Activated CD4-positive, alpha-beta T cell treated with anti-CD3 and anti-CD28 coated beads for 48 hours (primary cell): Measurements from ENCODE around the gene TMEM121.
"Not testable (repeated sequence)": the region's sequence is repeated elsewhere in the genome, so short reads cannot be mapped to it uniquely, and the experiment has no call there.

Experiments used
- DNase-seq: peaks from one replicate; pipeline ENCODE4 v3.0.0-alpha.2; 2020

The TMEM121 gene

DNA sequence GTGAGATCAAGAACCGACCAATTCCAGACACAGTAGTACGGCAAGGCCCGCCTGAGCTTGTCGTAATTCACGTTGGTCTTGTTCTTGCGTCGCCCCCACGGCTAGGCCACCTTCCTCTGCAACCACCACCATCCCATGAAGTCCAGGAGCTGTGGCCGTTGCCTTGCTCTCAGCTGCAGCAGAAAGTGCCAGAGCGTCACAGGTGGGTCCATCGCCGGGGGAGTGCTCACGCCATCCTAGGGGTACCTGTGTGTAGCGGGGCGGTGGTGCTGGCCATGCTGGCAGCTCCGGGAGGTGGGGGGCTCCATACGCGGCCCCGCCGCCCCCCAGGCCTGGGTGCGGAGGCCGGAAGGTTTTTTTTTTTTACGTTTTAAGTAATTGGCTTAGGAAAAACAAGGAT lies 23.1 kb downstream of the TMEM121 start:
- no peak for DNase-seq

DNA sequence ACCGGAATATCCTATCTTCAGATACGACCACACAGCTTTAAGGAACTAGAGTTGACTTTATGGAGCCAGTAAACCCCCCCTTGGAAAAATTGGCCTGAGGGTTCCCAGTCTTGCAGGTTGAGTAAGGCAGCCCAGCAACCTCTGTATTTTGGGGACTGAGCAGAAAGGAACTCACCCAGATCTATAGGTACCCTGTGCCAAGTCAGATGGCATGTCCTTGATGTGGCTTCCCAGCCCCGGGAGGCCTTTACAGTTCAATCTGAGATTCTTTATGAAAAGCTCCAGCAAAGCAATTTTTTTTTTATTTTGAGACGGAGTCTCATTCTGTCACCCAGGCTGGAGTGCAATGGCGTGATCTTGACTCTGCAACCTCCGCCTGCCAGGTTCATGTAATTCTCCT lies 27.6 kb downstream of the TMEM121 start:
- DNase-seq, result no peak

DNA sequence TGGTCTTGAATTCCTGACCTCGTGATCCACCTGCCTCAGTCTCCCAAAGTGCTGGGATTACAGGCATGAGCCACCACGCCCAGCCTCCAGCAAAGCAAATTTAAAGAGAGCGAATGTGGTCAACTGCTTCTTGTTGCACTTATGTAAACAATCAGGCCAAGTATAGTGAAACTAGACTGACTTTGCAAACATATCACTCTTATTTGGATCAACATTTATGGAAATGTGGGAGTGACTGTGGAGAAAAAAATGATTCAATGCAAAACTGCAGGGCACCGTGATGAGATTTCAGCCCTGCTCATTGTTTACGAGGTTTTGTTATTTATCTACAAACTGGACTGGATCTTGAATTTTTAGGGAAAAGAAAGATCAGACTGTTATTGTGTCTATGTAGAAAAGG lies 28.1 kb downstream of the TMEM121 start:
- no peak for DNase-seq

DNA sequence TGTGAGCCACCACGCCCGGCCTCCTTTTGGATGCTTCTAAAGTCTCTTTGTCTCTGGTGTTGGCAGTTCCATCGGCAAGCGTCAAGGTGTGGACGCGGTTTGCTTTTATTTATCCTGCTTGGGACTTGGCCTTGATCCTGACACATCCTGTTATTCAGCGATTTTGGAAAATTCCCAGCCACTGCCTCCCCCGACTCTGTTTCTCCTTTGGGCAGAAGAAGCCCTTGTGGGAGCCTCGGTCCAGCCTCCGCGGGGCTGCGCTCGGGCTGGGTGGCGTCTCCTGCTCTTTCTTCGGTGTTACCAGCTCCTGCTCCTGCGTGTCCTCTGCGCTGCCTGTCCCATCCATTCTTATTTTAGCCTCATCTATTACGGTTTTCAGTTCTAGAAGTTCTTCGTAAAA lies 31.3 kb downstream of the TMEM121 start:
- not testable (repeated sequence) for DNase-seq

DNA sequence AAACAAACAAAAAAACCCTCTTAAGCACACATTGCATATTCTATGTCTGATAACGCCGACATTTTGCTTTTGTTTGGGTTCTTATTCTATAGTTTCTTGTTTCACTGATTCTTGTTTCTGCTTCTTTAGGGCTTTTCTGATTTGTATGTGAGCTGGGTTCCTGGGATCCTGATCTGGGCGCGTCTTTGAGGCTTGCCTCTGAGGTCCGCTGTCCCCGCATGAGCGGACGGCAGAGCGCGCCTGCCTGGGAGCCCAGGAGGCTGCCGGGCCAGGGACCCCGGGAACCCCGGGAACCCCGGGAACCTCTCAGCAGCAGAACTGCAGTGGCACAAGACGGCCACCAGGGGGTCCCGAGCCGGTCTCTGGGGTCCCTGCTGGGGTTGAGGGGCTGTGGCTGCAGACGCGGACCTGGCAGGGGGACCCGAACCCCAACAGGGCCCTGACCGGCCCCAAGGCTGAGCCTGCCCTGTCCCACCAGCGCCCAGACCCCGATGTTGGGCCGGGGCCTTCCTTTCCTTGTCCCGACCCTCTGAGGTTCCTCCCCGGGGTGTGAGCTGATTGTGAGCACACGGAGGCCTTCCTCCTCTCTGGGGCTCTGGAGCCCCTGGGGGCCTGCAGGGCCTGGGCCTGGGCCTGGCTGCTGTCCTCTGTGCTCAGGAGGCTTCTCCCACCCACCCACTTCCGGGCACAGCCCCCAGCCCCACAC lies 32.2 kb downstream of the TMEM121 start:
- not testable (repeated sequence) for DNase-seq

DNA sequence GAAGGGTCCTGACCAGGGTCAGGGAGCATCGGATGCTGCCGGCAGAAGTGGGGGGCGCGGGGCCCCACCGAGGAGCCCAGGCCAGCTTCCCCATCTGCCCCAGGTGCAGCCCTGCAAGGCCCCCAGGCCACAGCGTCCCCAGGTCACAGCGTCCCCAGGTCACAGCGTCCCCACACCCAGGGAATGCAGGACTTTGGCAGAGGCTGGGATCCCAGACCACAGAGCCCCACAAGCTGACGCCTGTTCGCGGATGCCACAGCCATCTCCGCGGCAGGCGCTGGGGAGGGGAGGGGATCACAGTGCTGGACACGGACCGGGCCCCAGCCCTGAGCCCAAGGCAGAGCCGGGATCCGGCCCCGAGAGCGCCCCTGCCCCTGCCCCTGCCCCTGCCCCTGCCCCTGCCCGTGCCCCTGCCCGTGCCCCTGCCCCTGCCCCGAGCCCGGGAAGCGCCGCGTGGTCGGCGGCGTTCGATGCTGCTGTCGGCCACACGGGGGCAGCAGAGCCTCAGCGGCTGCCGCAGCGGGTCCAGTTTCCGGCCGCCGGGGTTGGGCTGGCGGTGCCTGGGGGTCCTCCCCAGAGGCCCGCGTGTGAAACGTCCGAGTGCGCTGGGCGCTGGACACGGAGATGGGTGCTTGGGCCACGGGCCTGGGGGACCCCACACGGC lies 33.1 kb downstream of the TMEM121 start:
- peak; percentile 29 for DNase-seq

DNA sequence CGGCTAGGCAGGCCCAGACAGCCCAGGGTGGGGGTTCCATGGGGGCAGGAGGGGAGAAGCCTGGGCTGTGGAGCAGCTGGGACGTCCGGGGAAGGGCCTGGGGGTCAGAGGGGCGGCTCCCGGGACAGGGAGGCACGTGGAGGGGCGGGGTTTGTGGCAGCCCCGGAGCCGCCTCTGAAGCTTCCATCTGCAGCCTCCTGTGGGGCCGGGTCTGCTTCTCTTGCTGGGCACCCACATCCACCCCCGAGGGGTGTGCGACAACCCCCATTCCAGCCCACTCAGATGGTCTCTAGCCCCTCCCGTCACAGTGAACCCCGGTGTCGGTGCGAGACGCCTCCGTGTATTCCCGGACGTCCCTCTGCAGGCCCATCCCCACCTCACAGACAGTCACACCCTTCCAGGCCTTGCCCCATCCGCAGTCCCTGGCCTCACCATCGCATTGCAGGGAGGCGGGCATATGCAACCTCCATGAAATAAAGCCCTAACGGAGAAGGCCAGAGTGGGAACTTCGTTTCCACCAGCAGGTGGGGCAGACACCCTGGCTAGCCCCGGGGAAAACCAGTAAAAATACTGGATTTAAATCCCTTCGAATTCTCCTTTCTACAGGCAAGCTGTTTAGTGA lies 33.8 kb downstream of the TMEM121 start:
- not testable (repeated sequence) for DNase-seq

DNA sequence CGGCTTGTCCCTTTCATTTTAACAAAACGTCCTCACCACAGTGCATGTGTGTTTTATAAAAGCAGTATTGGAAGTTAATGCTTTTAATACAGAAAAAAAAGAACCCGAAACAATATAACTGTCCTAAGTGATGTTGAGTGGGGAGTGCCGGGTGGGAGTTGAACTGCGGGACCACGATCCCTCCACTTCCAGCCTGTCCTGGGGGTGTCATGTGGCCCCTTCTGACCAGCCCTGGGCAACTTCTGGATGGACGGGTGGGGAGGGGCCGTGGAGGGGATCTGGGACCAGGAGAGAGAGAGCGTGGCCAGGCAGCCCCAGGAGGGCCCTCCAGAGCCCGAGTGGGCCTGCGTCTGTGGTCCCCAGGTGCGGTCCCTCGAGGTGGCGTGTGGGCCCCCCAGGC lies 35.0 kb downstream of the TMEM121 start:
- DNase-seq, result not testable (repeated sequence)

DNA sequence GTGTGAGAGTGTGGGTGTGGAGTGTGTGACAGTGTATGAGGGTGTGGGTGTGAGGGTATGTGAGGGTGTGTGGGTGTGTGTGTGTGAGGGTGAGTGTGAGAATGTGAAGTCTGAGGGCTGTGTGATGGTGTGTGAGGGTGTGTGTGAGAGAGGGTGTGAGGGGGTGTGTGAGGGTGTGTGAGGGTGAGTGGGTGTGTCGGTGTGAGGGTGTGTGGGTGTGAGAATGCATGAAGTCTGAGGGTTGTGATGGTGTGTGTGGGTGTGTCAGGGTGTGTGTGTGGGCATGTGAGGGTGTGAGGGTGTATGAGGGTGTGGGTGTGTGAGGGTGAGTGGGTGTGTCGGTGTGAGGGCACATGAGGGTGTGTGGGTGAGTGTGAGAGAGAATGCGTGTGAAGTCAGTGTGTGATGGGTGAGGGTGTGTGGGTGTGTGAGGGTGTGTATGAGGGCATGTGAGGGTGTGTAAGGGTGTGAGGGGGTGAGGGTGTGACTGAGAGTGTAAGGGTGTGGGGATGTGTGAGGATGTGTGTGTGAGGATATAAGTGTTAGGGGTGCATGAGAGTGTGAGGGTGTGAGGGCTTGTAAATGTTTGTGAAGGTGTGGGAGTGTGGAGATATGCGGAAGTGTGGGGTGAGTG lies 36.4 kb downstream of the TMEM121 start:
- no peak for DNase-seq

DNA sequence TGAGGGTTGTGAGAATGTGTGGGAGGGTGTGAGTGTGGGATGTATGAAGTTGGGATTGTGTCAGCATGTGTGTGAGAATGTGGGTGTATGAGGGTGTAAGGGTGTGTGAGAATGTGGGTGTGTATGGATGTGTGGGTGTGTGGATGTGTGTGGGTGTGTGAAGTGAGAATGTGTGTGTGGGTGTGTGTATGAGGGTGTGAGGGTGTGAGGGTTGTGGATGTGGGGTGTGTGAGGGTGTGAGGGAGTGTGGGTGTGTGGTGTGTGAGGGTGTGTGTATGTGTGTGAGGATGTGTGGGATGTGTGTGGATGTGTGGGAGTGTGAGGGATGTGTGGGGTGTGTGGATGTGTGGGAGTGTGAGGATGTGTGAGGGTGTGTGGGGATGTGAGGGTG lies 37.0 kb downstream of the TMEM121 start:
- DNase-seq, result no peak

DNA sequence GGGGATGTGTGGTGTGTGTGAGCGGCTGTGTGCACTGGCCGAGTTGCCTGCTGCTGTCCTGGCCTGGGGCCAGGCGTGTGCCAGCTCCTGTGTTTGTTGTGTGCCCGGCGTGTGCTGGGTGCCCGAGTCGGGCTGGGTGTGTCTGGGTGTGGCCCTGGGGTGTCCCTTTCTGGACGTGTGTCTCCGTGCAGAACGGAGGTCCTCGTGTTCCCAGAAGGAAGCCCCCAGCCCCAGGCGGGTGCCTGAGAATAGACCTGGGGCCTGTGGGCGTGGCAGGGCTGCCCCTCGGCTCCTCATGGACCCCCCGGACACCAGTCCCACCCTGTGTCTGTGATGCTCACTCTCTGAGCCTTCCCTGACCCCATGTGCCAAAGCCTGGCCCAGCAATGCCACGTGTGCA lies 38.2 kb downstream of the TMEM121 start:
- DNase-seq, result not testable (repeated sequence)

DNA sequence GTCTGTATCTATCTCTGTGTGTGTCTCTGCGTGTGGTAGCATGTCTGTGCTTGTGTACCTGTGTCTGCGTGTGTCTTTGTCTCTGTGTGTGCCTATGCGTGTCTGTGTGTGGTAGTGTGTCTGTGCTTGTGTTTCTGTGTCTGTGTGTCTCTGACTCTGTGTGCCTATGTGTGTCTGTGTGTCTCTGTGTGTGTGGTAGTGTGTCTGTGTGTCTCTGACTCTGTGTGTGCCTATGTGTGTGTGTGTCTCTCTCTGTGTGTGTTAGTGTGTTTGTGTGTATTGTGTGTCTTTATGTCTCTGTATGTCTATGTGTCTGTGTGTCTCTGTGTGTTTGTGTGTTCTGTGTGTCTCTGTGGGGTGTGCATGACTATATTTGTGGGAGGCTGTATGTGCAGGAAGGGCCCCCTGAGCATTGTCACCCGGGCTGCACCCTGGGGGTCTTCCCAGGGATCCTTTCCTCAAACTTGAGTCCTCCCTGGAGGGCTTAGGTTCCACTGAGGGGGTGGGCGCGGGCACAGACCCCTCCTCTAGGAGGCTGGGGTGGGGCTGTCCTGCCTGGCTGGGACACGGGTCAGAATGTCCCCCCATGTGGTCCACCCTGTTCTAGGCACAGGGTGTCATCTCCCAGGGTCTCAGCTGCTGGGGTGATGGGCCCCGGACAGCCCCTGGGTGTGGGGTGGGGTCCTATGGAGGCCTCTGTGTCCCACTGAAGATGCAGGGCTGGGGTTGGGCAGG lies 39.0 kb downstream of the TMEM121 start:
- DNase-seq, result not testable (repeated sequence)

DNA sequence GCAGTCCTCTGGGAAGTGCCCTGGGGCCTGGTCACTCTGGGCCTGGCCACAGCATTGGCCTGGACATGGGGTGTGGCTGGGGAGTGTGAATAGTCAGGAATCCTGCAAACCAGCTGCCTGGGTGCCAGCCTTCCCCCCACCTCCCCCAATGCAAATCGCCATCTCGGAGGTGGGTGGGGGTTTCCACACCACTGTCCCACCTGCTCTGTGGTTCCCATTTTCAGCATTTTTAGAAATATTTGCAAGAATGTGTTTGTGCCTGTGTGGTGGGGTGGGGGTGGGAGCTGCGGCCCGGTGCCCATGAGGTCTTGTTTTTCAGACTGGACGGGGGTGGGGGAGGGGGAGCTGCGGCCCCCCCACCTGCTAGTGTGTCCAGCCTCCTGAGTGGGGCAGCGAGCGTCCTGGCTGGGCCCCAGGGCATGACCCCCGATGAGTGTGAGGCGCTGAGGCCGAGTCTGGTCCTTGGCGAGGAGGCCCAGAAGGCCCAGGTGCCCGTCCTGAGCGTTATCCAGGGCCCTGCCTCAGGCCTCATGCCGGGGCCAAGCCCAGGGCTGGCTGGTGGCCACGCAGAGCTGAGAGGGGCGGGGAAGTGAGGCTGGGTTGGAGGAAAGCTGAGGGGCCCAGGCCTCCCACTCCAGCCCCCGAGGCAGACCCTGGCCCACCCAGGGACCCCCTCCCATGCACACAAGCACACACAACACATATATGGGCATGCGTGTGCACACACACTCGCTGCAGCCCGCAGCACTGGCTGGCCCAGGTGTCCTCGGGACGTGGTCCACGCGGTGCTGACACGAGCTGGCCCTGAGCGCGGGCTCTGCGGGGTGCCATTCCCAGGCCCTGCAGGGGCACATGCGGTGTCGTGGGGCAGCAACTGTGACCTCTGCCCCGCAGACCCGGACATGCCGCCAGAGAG lies 40.1 kb downstream of the TMEM121 start:
- not testable (repeated sequence) for DNase-seq

DNA sequence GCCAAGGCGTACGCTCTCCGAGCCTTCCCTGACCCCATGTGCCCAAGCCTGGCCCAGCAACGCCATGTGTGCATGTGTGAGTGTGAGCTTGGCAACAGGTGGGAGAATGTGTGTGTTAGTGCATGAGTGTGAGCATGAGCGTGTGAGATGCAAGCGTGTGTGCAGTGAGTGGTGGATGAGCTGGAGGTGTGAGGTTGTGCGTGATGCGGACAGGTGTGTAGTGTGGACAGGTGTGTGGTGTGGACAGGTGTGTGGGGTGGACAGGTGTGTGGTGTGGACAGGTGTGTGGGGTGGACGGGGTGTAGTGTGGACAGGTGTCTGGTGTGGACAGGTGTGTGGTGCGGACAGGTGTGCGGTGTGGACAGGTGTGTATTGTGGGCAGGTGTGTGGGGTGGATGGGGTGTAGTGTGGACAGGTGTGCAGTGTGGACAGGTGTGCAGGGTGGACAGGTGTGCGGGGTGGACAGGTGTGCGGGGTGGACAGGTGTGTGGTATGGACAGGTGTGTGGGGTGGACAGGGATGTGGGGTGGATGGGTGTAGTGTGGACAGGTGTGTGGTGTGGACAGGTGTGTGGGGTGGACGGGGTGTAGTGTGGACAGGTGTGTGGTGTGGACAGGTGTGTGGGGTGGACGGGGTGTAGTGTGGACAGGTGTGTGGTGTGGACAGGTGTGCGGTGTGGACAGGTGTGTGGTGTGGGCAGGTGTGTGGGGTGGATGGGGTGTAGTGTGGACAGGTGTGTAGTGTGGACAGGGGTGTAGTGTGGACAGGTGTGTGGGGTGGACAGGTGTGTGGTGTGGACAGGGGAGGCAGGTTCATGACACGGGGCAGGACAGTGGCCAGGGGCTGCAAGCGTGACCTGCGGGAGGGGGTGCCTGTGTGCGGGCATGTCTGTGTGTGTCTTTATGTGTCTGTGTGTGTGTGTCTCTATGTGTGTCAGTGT lies 41.1 kb downstream of the TMEM121 start:
- not testable (repeated sequence) for DNase-seq

DNA sequence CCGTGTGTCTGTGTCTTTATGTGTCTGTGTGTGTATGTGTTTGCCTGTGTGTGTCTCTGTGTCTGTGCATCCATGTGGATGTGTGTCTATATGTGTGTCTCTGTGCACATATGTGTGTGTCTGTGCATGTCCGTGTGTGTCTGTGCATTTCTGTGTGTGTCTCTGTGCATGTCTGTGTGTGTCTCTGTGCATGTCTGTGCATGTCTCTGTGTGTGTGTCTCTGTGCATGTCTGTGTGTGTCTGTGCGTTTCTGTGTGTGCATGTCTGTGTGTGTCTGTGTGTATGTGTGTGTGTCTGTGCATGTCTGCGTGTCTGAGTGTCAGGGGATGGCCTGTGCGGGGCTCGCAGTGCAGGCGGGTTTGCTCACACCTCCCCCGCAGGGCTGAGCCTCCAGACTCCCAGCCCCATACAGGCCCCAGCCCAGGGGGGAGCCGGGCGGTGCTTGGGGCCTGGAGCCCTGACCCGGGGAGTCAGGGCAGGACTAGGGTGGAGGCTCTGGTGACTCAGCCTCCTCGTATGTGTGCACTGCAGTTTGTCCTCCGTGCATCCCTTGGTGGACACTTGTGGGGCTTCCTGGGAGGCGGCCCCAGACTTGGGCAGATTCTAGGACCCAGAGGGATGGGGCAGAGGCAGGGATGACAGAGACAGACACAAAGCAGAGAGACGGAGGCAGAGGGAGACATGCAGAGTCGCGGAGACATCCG lies 41.9 kb downstream of the TMEM121 start:
- not testable (repeated sequence) for DNase-seq

DNA sequence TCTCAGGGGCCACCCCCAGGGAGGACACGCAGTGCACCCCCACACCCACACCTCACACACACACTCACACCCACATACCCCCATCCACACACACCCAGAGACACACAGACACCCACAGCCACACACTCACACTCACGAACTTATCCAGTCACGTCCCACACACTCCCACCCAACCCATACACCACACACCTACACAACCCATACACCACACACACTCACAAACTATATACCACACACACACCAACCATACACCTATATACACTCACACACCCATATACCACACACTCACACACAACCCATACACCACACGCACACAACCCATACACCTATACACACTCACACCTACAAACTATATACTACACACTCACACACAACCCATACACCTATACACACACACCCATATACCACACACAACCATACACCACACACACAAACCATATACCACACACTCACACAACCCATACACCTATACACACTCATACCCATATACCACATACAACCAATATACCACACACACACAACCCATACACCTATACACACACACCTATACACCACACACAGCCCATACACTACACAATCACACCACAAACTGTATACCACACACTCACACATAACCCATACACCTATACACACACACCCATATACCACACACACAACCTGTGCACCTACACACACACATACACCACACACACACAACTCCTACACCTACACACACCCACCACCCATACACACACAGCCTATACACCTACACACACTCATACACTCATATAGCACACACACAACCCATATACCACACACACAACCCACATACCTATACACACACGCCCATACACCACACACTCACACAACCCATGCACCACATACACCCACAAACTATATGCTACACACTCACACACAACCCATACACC lies 42.7 kb downstream of the TMEM121 start:
- no peak for DNase-seq

DNA sequence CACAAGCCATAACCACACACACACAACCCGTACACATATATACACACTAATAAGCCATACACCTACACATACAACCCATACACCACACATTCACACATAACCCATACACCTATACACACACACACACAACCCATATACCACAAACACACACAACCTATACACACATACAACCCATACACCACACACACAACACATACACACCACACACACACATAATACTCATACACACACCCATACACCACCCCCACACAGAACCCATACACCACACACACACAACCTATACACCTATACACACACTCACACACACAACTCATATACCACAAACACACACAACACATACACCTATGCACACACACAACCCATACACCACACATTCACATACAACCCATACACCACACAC lies 44.1 kb downstream of the TMEM121 start:
- DNase-seq, result no peak

DNA sequence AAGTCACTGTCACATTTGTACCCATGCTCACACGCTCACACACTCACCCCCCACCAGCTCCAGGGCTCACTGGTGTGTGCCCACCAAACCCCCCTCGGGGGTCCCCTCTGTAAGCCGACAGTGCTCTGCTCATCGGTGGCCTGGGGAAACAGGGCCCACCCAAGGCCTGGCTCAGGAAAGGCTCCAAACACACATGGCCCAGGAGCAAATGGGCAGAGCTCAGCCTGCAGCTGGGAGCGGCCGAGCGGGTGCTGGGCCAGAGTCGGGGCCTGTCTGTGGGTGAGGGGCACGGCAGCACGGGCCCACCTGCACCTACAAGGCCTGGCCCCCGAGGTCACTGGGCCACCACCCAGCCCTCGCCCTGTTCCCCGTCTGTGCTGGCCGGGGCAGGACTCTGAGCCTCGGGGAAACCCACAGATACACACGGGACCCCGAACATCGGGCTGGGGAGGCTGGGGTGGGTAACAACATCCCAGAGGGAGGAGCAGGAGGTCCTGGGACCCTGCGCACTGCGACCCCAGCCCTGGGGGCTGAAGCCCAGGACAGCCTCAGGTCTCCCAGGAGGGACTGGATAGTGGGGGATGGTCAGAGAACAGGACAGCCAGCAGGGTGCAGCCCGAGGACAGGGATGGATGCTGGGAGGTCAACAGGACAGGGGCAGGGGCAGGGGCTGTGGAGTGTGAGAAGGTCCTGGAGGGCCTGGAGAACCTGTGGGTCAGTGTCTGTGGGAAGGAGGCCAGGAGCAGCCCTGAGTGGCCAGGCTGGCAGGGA lies 45.0 kb downstream of the TMEM121 start:
- not testable (repeated sequence) for DNase-seq
